Right cardiac atrium (tissue), 5 donors: ENCODE data around the gene CPTP. TPM values are rescaled to one million over a fixed set of nuclear protein-coding genes. Genes with fewer than 3 reads are reported as not detected.

ENCODE experiments used
- ATAC-seq, 2 donors: fragments of 200-7000 bp; cut with Tn5 transposase; one replicate each; pipeline versions ENCODE4 v1.8.0 to v1.9.1; 2020; ENCODE audit warnings: moderate library complexity in 2 of 2, mild to moderate bottlenecking in 1 of 2
- DNase-seq, 3 donors: peaks; one replicate each; pipeline ENCODE4 v3.0.0-alpha.2; 2020
- H3K27ac ChIP-seq: one replicate; pipeline ENCODE4 v1.5.1; 2013; ENCODE audit warnings: mild to moderate bottlenecking, low read length, control low read depth, moderate library complexity
- H3K27me3 ChIP-seq: one replicate; pipeline ENCODE4 v1.6.1; 2013; ENCODE audit not compliant: control insufficient read depth, insufficient read depth
- H3K4me1 ChIP-seq: one replicate; pipeline ENCODE4 v1.6.1; 2013; ENCODE audit warnings: low read length; ENCODE audit not compliant: control insufficient read depth, insufficient read depth
- H3K4me3 ChIP-seq: one replicate; pipeline ENCODE4 v1.5.1; 2013; ENCODE audit warnings: low read length, control low read depth
- H3K9me3 ChIP-seq: one replicate; pipeline ENCODE4 v1.6.1; 2013; ENCODE audit warnings: low read length; ENCODE audit not compliant: control insufficient read depth
- WGBS: extraction: QIAGEN DNeasy Blood & Tissue Kit; methylation state at CpG from one replicate; pipeline ENCODE4 v1.1.7; 2013; 5-methylcytosine and 5-hydroxymethylcytosine counted together
- intact Hi-C, 4 donors: fragments of 100-400 bp; cut with DNase I; formaldehyde crosslinking; loops; one replicate each; pipeline versions ENCODE4 v1.11.0 to v1.14.0; 2022 to 2023
- polyA plus RNA-seq: library from polyadenylated mRNA; stranded (reverse); fragments of 200-250 nt; gene quantifications from one replicate; pipeline ENCODE4 v1.2.3, GENCODE V29; 2013
- total RNA-seq, 4 donors: library from RNA; stranded (reverse); fragmentation: NEBNext Ultra II Directional; extraction: Animal tissue kit (Norgen Biotek cat#: 25700); gene quantifications; one replicate each; pipeline ENCODE4 v1.2.1, GENCODE V29; 2021
- donor health status: healthy with polysubstance abuse.
- donor health status: DM: no; HTN: yes; CAD: no.
- donor health status: DM: no; HTN: no; CAD: no.
- donor health status: DM: no; HTN: yes; CAD: no; lungs with severe emphysema.
- donor health status: DM: yes; HTN: yes; CAD: no.

CPTP gene
- total and polyA plus RNA-seq, 5 donors, result 24.0 to 53.9 (median 28.9) TPM

GRCh38 chr1:1356166-1356795 is 31.7 kb downstream of the CPTP start:
- 44% methylated on average over 8 of the region's 8 CpGs for WGBS
- no peak for ATAC-seq
- intact Hi-C loops, result no loop called here
- peak in 2 of 3 donors; percentile 39 to 66 for DNase-seq
- Histone ChIP-seq H3K9me3 (no peaks in the 10 kb centered on the region), H3K4me3 (peak overlapping the region; percentile 45), H3K27me3 (no peaks in the 10 kb centered on the region), H3K4me1 (peaks cover 6% of the 10 kb centered on the region), H3K27ac (no peak overlapping the region)

GRCh38 chr1:1356796-1357401 is 32.3 kb downstream of the CPTP start:
- intact Hi-C loops, result no loop called here
- 33% methylated on average over 26 of the region's 26 CpGs for WGBS
- H3K4me1 ChIP-seq, result peaks cover 6% of the 10 kb centered on the region
- peak; percentile 47 to 74 (median 71) for DNase-seq
- no peaks in the 10 kb centered on the region for H3K9me3 ChIP-seq
- peak overlapping the region; percentile 45 for H3K4me3 ChIP-seq
- H3K27ac ChIP-seq, result no peak overlapping the region
- ATAC-seq, result no peak
- no peaks in the 10 kb centered on the region for H3K27me3 ChIP-seq

- Histone ChIP-seq H3K9me3 (no peaks in the 10 kb centered on the region), H3K27me3 (no peaks in the 10 kb centered on the region), H3K4me1 (peaks cover 6% of the 10 kb centered on the region), H3K4me3 (peak overlapping the region; percentile 45), H3K27ac (peak overlapping the region; percentile 60)
- intact Hi-C loops, result no loop called here
- 12% methylated on average over 18 of the region's 18 CpGs for WGBS
- peak in 1 of 3 donors; percentile 68 for DNase-seq
- ATAC-seq, result peak in 1 of 2 donors; percentile 0
These were observed 33.4 kb downstream of the CPTP start for GRCh38 chr1:1357871-1358432.

- Histone ChIP-seq H3K4me1 (peaks cover 6% of the 10 kb centered on the region), H3K9me3 (no peaks in the 10 kb centered on the region), H3K4me3 (peak within 1 kb of the TSS; percentile 45), H3K27me3 (no peaks in the 10 kb centered on the region), H3K27ac (peak within 1 kb of the TSS; percentile 64)
- peak; percentile 69 to 83 for ATAC-seq
- DNase-seq, result peak; percentile 88 to 95 (median 94)
- WGBS, result 28% methylated on average over 29 of the region's 29 CpGs
- intact Hi-C loops, result no loop called here
These were observed 34.0 kb downstream of the CPTP start, which contains the start of gene MXRA8 for GRCh38 chr1:1358433-1359271. Gene MXRA8, minus strand, starts transcription at chr1:1358555. Its CDS starts 51 bp downstream, at chr1:1358504.

GRCh38 chr1:1359308-1359663 is 34.7 kb downstream of the CPTP start:
- peak overlapping the region; percentile 64 for H3K27ac ChIP-seq
- intact Hi-C loops, result no loop called here
- no peak overlapping the region for H3K4me3 ChIP-seq
- 63% methylated on average over 6 of the region's 6 CpGs for WGBS
- H3K9me3 ChIP-seq, result no peaks in the 10 kb centered on the region
- no peaks in the 10 kb centered on the region for H3K27me3 ChIP-seq
- H3K4me1 ChIP-seq, result peaks cover 6% of the 10 kb centered on the region
- ATAC-seq (no peak), DNase-seq (peak; percentile 30 to 77 (median 73))

GRCh38 chr1:1359664-1360468 is 35.3 kb downstream of the CPTP start:
- ATAC-seq, result peak; percentile 4 to 5
- peak overlapping the region; percentile 19 for H3K27ac ChIP-seq
- intact Hi-C loops, result no loop called here
- H3K4me3 ChIP-seq, result no peak overlapping the region
- H3K4me1 ChIP-seq, result peaks cover 4% of the 10 kb centered on the region
- no peaks in the 10 kb centered on the region for H3K27me3 ChIP-seq
- WGBS, result 48% methylated on average over 28 of the region's 28 CpGs
- DNase-seq, result peak; percentile 50 to 85 (median 77)
- no peaks in the 10 kb centered on the region for H3K9me3 ChIP-seq

GRCh38 chr1:1360506-1361169 is 36.0 kb downstream of the CPTP start:
- 68% methylated on average over 20 of the region's 20 CpGs for WGBS
- H3K27ac ChIP-seq, result no peak overlapping the region
- no peaks in the 10 kb centered on the region for H3K9me3 ChIP-seq
- intact Hi-C loops, result no loop called here
- no peak overlapping the region for H3K4me3 ChIP-seq
- peak; percentile 80 to 90 (median 90) for DNase-seq
- peaks cover 4% of the 10 kb centered on the region for H3K4me1 ChIP-seq
- ATAC-seq, result peak; percentile 39 to 55
- no peaks in the 10 kb centered on the region for H3K27me3 ChIP-seq

- intact Hi-C loops, result no loop called here
- H3K27me3 ChIP-seq, result no peaks in the 10 kb centered on the region
- DNase-seq, result peak; percentile 26 to 55 (median 53)
- WGBS, result 75% methylated on average over 35 of the region's 35 CpGs
- ATAC-seq, result no peak
- H3K4me3 ChIP-seq, result no peak overlapping the region
- no peaks in the 10 kb centered on the region for H3K9me3 ChIP-seq
- no peak overlapping the region for H3K27ac ChIP-seq
- peaks cover 4% of the 10 kb centered on the region for H3K4me1 ChIP-seq
These were observed 36.8 kb downstream of the CPTP start for GRCh38 chr1:1361233-1361981.

- ATAC-seq, result peak in 1 of 2 donors; percentile 35
- DNase-seq, result peak; percentile 72 to 88 (median 81)
These were observed 37.4 kb downstream of the CPTP start for GRCh38 chr1:1361982-1362423.

More at GRCh38 chr1:1361982-1362423, 37.4 kb downstream of the CPTP start:
- Histone ChIP-seq H3K4me3 (no peak overlapping the region), H3K27ac (peak overlapping the region; percentile 4), H3K9me3 (no peaks in the 10 kb centered on the region), H3K4me1 (peaks cover 4% of the 10 kb centered on the region), H3K27me3 (no peaks in the 10 kb centered on the region)
- WGBS, result 16% methylated on average over 13 of the region's 13 CpGs
- intact Hi-C loops, result no loop called here
